Occipital lobe (tissue), 2 donors: ENCODE measurements around the gene RC3H2. TPM values are rescaled to one million over a fixed set of nuclear protein-coding genes. Genes with fewer than 3 reads are reported as not detected.
"Not testable (repeated sequence)": the region's sequence is repeated elsewhere in the genome, so short reads cannot be mapped to it uniquely, and the experiment has no call there.

Source experiments
- DNase-seq: peaks from one replicate; lab custom pipeline; 2025; lab: John Stamatoyannopoulos, UW
- total RNA-seq: library from RNA; depleted of rRNA; stranded (reverse); fragments of >200 nt; gene quantifications from one replicate; pipeline ENCODE4 v1.2.3, GENCODE V29; 2014

The RC3H2 gene
- total RNA-seq, 1 donor from 2014 or later = 125 TPM

DNA sequence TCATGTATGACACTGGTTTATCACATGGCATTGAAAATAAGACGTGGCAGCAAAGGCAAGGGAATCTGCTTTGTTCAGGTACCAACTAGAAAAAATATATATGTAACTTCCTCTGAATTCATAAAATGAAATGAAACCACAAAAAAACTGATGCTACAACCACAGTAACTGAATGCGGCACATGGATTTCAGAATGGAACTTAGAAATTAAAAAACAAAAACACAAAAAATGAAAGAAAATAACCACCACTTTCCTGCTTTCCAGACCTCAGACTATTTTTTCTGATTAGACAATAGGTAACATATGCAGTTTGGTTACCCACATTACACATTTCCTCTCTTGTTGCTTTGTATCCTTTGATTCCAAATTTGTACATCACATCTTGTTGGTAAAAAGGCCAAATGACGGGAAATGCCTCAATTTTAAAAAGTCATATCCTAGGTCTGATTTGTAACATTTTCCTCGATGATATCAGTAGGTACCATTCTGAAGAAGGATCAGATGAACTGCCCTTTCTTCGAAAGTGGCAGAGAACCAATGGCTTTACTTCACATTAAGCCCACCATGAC, 58.7 kb downstream of the RC3H2 start:
- no peak for DNase-seq

GRCh38 chr9:122845116-122845515, 60.0 kb downstream of the RC3H2 start:
- DNase-seq = no peak

- DNase-seq = no peak
Measured at GRCh38 chr9:122844137-122844536, 61.0 kb downstream of the RC3H2 start.

DNA sequence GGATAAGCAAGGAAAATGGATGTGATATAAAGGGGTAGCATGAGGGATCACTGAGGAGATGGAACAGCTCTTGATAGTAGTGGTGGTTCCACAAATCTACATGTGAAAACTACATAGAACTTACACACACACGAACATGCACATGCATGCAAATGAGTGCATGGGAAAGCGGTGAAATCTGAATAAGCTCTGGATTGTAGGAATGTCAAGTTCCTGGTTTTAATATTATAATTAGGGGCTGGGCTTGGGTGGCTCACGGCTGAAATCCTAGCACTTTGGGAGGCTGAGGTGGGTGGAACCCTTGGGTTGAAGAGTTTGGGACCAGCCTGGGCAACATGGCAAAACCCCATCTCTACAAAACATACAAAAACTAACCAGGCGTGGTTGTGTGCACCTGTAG, 63.7 kb downstream of the RC3H2 start:
- no peak for DNase-seq

- DNase-seq = not testable (repeated sequence)
Measured at GRCh38 chr9:122838441-122838840, 66.7 kb downstream of the RC3H2 start.

DNA sequence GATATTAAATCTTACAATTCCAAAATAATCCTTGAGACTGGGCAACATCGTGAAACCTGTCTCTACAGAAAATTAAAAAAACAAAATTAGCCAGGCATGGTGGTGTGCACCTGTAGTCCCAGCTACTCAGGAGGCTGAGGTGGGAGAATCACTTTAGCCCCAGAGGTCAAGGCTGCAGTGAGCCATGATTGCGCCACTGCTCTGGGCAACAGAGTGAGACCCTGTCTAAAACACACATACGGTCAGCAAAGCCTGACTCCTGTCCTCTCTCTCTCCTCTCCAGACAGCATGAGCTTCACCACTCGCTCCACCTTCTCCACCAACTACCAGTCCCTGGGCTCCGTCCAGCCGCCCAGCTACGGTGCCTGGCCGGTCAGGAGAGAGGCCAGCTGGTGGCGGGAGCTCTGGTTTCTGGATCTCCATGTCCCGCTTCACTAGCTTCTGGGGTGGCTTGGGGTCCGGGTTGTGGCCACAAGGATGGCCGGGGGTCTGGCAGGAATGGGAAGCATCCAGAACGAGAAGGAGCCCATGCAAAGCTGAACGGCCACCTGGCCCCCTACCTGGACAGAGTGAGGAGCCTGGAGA, 67.8 kb downstream of the RC3H2 start:
- DNase-seq = no peak

DNA sequence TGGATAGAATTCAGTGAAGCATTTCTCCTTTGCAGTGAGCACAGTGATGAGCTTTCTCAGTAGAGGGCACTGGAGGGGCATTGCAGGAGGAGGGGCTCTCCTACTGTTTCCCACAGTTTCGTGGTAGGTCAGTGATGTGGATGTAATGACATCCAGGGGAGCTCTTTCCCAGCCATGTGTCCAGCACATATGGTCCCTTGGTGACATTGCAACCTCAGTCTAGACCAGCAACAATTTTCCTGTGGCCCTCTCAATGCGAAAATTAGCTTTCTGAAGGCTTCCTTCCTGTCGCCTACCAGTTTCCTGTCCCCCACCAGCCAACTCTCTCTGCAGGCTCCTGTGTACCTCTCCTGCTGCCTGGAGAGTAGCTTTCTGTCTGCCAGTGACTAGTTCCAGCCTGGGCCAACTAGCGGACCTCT, 69.8 kb downstream of the RC3H2 start:
- DNase-seq = no peak

DNA sequence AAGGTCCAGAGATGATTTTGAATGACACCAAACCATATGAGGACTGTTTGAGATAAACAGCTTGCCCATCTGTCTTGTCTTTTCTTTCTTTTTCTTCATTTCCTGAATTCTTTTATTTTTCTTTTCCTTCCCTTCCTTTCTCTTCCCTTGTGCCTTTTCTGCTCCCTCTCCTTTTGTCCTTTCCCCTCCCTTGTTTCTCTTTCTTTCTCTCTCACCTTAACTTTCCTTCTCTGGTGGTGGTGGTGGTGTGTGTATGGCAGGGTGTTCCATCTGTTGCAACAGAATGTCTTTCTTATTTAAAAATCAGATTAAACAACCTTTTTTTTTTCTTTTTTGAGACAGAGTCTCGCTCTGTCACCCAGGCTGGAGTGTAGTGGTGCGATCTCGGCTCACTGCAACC, 73.0 kb downstream of the RC3H2 start:
- no peak for DNase-seq

GRCh38 chr9:122828965-122829284, 76.2 kb downstream of the RC3H2 start:
- DNase-seq = not testable (repeated sequence)

GRCh38 chr9:122827761-122828093, 77.4 kb downstream of the RC3H2 start:
- no peak for DNase-seq

GRCh38 chr9:122822938-122823337, 82.2 kb downstream of the RC3H2 start:
- no peak for DNase-seq

GRCh38 chr9:122822056-122822455, 83.1 kb downstream of the RC3H2 start:
- DNase-seq = no peak

DNA sequence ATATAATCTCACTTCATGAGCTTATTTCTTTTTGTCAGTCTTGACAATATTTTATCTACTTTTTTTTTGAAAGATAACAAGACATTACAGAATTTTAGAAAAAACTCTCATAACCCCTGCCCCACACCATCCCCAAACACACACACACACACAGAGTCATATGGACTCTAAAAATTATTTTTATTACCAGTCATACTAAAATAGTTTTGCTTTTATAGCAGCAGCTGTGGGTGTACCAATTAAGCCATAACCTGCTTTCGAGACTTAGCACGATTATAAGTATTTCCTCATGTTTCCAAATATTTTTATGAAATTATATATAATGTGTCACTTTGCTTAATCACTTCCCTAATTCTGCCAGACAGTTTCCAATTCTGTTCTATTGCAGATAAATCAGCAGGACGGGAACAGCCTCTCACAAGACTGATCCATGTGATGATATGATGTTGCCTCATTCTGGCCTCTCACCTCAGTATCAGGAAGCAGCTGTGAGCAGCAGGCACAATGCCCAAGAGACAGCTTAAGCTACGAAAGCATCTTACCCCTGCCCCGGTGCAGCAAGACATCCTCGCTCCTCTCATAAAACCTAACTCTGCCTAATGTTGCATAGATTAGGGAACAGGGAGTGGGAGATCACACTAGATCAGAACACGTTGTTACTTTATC, 83.7 kb downstream of the RC3H2 start:
- no peak for DNase-seq

DNA sequence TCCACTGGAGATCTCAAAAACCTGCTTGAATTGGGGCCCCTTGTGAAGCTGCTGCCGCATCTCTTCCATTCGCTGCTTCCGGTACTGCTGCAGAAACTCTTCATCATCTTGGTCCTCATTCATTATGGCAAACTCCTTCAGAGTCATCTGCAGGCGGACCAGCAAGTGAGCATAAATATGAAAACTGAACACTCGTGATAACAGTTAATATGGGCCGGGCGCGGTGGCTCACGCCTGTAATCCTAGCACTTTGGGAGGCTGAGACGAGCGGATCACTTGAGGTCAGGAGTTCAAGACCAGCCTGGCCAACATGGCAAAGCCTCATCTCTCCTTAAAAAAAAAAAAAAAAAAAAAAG, 84.7 kb downstream of the RC3H2 start:
- DNase-seq = no peak

DNA sequence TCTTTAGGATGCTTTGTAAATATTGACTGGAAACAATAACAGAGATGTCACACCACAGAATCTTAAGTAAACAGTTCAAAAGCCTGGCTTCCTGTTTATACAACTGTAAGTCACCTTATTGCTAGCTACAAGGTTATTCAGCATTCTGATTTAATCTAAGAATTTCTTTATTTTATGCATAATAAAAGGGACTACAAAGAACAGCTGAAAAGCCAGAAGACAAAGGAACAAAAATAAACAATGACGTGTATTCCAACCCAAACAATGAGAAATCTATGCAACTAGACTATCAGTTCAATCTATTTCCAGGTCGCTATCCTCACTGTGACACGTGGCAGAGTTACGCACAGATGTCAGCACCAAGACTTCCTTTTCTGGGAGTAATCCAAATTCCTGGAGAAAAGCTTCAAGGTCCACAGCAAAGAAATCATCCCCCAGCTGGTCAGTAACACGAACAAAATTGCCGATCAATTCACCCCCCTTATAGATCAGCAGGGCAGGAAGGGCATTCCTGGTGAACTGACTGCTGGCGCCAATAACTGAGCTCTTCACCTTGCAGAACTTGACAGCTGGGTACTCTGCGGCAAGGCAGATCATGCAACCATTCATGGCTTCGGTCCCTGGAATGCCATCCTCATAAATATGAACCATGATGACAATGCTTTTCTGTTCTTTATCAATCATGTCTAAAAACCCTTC, 85.2 kb downstream of the RC3H2 start:
- DNase-seq = no peak

GRCh38 chr9:122819326-122819725, 85.8 kb downstream of the RC3H2 start:
- DNase-seq = no peak

DNA sequence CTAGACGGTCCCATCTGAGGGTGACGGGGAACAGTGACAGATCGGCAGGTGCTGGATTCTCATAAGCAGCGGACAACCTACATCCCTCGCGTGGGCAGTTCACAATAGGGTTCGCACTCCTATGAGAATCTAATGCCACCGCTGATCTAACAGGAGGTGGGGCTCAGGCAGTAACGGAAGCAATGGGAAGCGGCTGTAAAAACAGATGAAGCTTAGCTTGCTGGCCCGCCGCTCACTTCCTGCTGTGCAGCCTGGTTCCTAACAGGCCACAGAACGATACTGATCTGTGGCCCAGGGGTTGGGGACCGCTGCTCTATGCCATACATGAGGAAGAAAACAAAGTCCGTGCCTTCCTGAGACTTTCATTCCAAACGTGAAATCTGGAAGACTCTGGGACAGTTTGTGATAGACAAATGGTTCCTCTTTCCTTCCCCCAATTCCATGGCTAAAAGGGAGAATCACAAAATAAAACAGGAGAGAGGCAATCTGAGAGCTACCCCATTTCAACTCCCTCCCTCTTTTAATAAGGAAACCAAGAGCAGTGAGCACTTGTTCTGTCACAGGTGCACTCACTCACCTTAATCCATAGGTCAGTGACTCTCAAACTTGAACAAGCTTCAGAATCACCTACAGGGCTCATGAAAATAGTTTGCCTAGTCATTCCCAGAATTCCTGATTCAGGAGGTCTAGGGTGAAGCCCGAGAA, 88.8 kb downstream of the RC3H2 start:
- no peak for DNase-seq

DNA sequence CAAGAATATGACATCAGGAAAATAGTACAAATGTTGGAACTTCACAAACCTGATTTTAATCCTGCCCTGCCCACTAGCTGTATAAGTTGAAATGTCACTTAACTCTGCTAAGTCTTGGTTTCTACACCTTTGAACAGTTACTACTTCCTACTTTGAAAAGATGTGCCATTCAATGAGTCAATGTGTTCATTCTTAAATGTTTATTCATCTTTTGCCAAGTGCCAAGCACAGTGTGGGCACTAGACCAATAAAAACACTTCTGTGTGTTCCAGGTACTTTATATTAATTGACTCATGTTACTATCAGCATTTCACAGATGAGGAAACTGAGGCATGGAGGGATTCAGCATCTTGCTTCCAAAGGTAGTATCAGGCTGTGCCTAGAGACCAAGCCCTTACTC, 89.6 kb downstream of the RC3H2 start:
- no peak for DNase-seq

DNA sequence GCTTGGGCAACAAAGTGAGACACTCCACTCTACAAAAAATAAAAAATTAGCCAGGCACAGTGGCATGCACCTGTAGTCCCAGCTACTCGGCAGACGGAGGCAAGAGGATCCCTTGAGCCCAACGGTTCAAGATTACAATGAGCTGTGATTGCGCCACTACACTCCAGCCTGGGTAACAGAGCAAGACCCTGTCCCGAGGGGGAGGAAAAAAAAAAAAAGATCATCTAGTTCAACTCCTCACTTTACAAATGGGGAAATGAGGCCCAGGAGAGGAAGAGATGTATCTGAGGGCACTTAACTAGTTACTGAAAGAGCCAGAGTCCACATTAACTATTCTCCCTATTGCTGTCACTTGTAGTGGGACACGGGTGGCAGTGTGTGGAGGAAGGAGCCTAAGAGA, 90.6 kb downstream of the RC3H2 start:
- no peak for DNase-seq

- no peak for DNase-seq
Measured at GRCh38 chr9:122812736-122813135, 92.4 kb downstream of the RC3H2 start.

DNA sequence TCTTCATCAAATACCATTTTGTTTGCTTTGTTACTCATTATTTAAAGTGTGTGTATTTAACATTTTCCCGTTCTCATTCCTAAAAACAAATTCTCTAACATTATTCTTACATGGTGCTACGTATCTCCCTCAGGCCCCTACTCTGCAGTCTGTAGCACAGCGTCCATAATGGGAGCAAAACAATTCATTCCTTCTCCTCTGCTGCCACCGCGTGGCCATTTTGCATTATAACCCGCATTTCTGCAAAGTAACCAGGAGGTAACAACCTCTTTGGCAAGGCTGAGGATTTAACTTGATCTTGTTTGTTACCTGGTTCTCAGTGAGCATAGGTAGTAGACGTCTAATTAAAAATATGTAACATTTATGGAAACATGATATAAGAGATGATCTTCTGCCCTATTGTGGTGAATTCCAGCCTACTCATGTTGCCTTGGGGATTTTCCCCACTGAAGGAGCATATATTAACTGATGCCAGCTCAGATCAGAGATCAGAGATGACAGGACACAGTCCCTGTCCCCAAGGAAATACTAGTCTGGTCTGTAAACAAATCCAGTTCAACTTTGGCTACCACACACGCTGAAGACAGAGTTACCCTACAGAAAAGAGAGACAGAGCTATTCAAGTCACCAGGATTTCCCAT, 94.7 kb downstream of the RC3H2 start:
- peak; percentile 47 for DNase-seq

DNA sequence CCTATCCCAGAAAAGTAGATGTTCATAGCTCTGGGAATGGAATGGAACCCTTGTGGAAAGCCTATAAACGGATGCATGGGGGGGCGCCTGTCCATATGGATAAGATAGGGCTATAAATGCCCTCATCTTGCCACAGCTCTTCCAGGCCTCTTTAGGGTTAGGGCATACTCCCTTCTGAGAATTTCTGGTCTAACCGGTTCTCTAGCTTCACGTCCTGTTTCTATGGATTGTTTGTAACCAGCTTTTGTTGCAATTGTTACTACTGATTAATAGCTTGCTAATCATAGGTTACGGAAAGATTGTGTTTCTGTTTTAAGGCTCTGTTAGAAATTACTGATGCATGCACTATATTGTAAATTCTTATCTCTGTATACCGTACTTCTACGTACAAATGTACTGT, 95.9 kb downstream of the RC3H2 start:
- DNase-seq = not testable (repeated sequence)
